ENCODE data around the gene TRIM56. TPM values are rescaled to one million over a fixed set of nuclear protein-coding genes. Genes with fewer than 3 reads are reported as not detected.
"Not testable (repeated sequence)": the region's sequence is repeated elsewhere in the genome, so short reads cannot be mapped to it uniquely, and the experiment has no call there.

The TRIM56 gene
- 10.4 TPM for total RNA-seq

- Histone ChIP-seq H3K4me3 (ENCODE audit: low read length) (peak within 1 kb of the TSS; percentile 91), H3K4me1 (ENCODE audit: insufficient read depth, low read length) (peaks cover 29% of the 10 kb centered on the region), H3K27me3 (ENCODE audit: insufficient read depth, low read length) (no peaks in the 10 kb centered on the region), H3K9me3 (ENCODE audit: low read depth, low read length) (no peaks in the 10 kb centered on the region)
Measured at GRCh38 chr7:101085162-101085964, at the start of gene TRIM56. Gene TRIM56, plus strand, starts transcription at chr7:101085481. Its CDS starts 1,832 bp downstream, at chr7:101087313.

GRCh38 chr7:101035941-101036340, 49.3 kb upstream of the TRIM56 start:
- Histone ChIP-seq H3K9me3 (ENCODE audit: low read depth, low read length) (no peaks in the 10 kb centered on the region), H3K27me3 (ENCODE audit: insufficient read depth, low read length) (no peaks in the 10 kb centered on the region), H3K4me3 (ENCODE audit: low read length) (no peak overlapping the region), H3K4me1 (ENCODE audit: insufficient read depth, low read length) (no peaks in the 10 kb centered on the region)

- not testable (repeated sequence) for H3K4me3 ChIP-seq (ENCODE audit: low read length); H3K27me3 ChIP-seq (ENCODE audit: insufficient read depth, low read length); H3K9me3 ChIP-seq (ENCODE audit: low read depth, low read length); H3K4me1 ChIP-seq (ENCODE audit: insufficient read depth, low read length)
Measured at GRCh38 chr7:101041283-101041682, 44.0 kb upstream of the TRIM56 start.

GRCh38 chr7:101058355-101058754, 26.9 kb upstream of the TRIM56 start:
- H3K4me1 ChIP-seq (ENCODE audit: insufficient read depth, low read length): no peaks in the 10 kb centered on the region
- H3K9me3 ChIP-seq (ENCODE audit: low read depth, low read length): no peaks in the 10 kb centered on the region
- H3K4me3 ChIP-seq (ENCODE audit: low read length): no peak overlapping the region
- H3K27me3 ChIP-seq (ENCODE audit: insufficient read depth, low read length): peaks cover 22% of the 10 kb centered on the region

GRCh38 chr7:101059620-101059942, 25.7 kb upstream of the TRIM56 start:
- H3K27me3 ChIP-seq (ENCODE audit: insufficient read depth, low read length): peaks cover 22% of the 10 kb centered on the region
- H3K4me1 ChIP-seq (ENCODE audit: insufficient read depth, low read length): no peaks in the 10 kb centered on the region
- no peaks in the 10 kb centered on the region for H3K9me3 ChIP-seq (ENCODE audit: low read depth, low read length)
- no peak overlapping the region for H3K4me3 ChIP-seq (ENCODE audit: low read length)

GRCh38 chr7:101060992-101061391, 24.3 kb upstream of the TRIM56 start:
- no peak overlapping the region for H3K4me3 ChIP-seq (ENCODE audit: low read length)
- no peaks in the 10 kb centered on the region for H3K4me1 ChIP-seq (ENCODE audit: insufficient read depth, low read length)
- H3K27me3 ChIP-seq (ENCODE audit: insufficient read depth, low read length): peaks cover 22% of the 10 kb centered on the region
- H3K9me3 ChIP-seq (ENCODE audit: low read depth, low read length): no peaks in the 10 kb centered on the region

- H3K4me3 ChIP-seq (ENCODE audit: low read length); H3K27me3 ChIP-seq (ENCODE audit: insufficient read depth, low read length); H3K9me3 ChIP-seq (ENCODE audit: low read depth, low read length); H3K4me1 ChIP-seq (ENCODE audit: insufficient read depth, low read length): not testable (repeated sequence)
Measured at GRCh38 chr7:101064176-101064550, 21.1 kb upstream of the TRIM56 start.

GRCh38 chr7:101065162-101065561, 20.1 kb upstream of the TRIM56 start:
- H3K9me3 ChIP-seq (ENCODE audit: low read depth, low read length); H3K4me3 ChIP-seq (ENCODE audit: low read length); H3K4me1 ChIP-seq (ENCODE audit: insufficient read depth, low read length); H3K27me3 ChIP-seq (ENCODE audit: insufficient read depth, low read length): not testable (repeated sequence)

- Histone ChIP-seq H3K27me3 (ENCODE audit: insufficient read depth, low read length) (peaks cover 4% of the 10 kb centered on the region), H3K4me3 (ENCODE audit: low read length) (no peak overlapping the region), H3K4me1 (ENCODE audit: insufficient read depth, low read length) (no peaks in the 10 kb centered on the region), H3K9me3 (ENCODE audit: low read depth, low read length) (no peaks in the 10 kb centered on the region)
Measured at GRCh38 chr7:101066141-101066832, 19.0 kb upstream of the TRIM56 start.

GRCh38 chr7:101066833-101067177, 18.5 kb upstream of the TRIM56 start:
- H3K27me3 ChIP-seq (ENCODE audit: insufficient read depth, low read length): no peaks in the 10 kb centered on the region
- no peaks in the 10 kb centered on the region for H3K9me3 ChIP-seq (ENCODE audit: low read depth, low read length)
- no peaks in the 10 kb centered on the region for H3K4me1 ChIP-seq (ENCODE audit: insufficient read depth, low read length)
- H3K4me3 ChIP-seq (ENCODE audit: low read length): no peak overlapping the region

GRCh38 chr7:101068401-101068800, 16.9 kb upstream of the TRIM56 start:
- no peak overlapping the region for H3K4me3 ChIP-seq (ENCODE audit: low read length)
- H3K4me1 ChIP-seq (ENCODE audit: insufficient read depth, low read length): no peaks in the 10 kb centered on the region
- no peaks in the 10 kb centered on the region for H3K9me3 ChIP-seq (ENCODE audit: low read depth, low read length)
- no peaks in the 10 kb centered on the region for H3K27me3 ChIP-seq (ENCODE audit: insufficient read depth, low read length)

- not testable (repeated sequence) for H3K27me3 ChIP-seq (ENCODE audit: insufficient read depth, low read length); H3K9me3 ChIP-seq (ENCODE audit: low read depth, low read length); H3K4me3 ChIP-seq (ENCODE audit: low read length); H3K4me1 ChIP-seq (ENCODE audit: insufficient read depth, low read length)
Measured at GRCh38 chr7:101071362-101072104, 13.7 kb upstream of the TRIM56 start.

- H3K4me3 ChIP-seq (ENCODE audit: low read length): no peak overlapping the region
- H3K4me1 ChIP-seq (ENCODE audit: insufficient read depth, low read length): peaks cover 5% of the 10 kb centered on the region
- H3K27me3 ChIP-seq (ENCODE audit: insufficient read depth, low read length): no peaks in the 10 kb centered on the region
- H3K9me3 ChIP-seq (ENCODE audit: low read depth, low read length): no peaks in the 10 kb centered on the region
Measured at GRCh38 chr7:101075646-101076045, 9.6 kb upstream of the TRIM56 start.

- H3K4me1 ChIP-seq (ENCODE audit: insufficient read depth, low read length); H3K4me3 ChIP-seq (ENCODE audit: low read length); H3K27me3 ChIP-seq (ENCODE audit: insufficient read depth, low read length); H3K9me3 ChIP-seq (ENCODE audit: low read depth, low read length): not testable (repeated sequence)
Measured at GRCh38 chr7:101076183-101076582, 9.1 kb upstream of the TRIM56 start.

- Histone ChIP-seq H3K4me1 (ENCODE audit: insufficient read depth, low read length) (peaks cover 5% of the 10 kb centered on the region), H3K9me3 (ENCODE audit: low read depth, low read length) (no peaks in the 10 kb centered on the region), H3K4me3 (ENCODE audit: low read length) (no peak overlapping the region), H3K27me3 (ENCODE audit: insufficient read depth, low read length) (no peaks in the 10 kb centered on the region)
Measured at GRCh38 chr7:101077303-101078086, 7.8 kb upstream of the TRIM56 start.

Measured in mononuclear cell (primary cell).